Stimulated activated CD4-positive, alpha-beta T cell treated with anti-CD3 and anti-CD28 coated beads, Interleukin-2, amount 100 ng/mL, for 48 hours (primary cell): ENCODE measurements around the gene SPTSSA.
"Not testable (repeated sequence)": the region's sequence is repeated elsewhere in the genome, so short reads cannot be mapped to it uniquely, and the experiment has no call there.

Experiments
- DNase-seq, 2 donors: peaks; one replicate each; pipeline ENCODE4 v3.0.0-alpha.2; 2020

Gene SPTSSA

GRCh38 chr14:34462132-34462893 is at the start of gene SPTSSA:
SPTSSA (minus strand) TSS chr14:34462240; CDS start chr14:34462207, 33 bp downstream.
- peak; percentile 85 to 94 for DNase-seq

- no peak for DNase-seq
Observed at GRCh38 chr14:34507884-34508283, 45.8 kb upstream of the SPTSSA start.

- DNase-seq = no peak
Observed at GRCh38 chr14:34507459-34507858, 45.4 kb upstream of the SPTSSA start.

GRCh38 chr14:34505124-34505491 is 43.1 kb upstream of the SPTSSA start:
- not testable (repeated sequence) for DNase-seq

- DNase-seq = not testable (repeated sequence)
Observed at GRCh38 chr14:34504027-34504426, 42.0 kb upstream of the SPTSSA start.

GRCh38 chr14:34502545-34503225 is 40.6 kb upstream of the SPTSSA start:
- DNase-seq = no peak

- DNase-seq = no peak
Observed at GRCh38 chr14:34502001-34502400, 40.0 kb upstream of the SPTSSA start.

GRCh38 chr14:34501004-34501580 is 39.1 kb upstream of the SPTSSA start:
- no peak for DNase-seq

- no peak for DNase-seq
Observed at GRCh38 chr14:34498684-34499412, 36.8 kb upstream of the SPTSSA start.

GRCh38 chr14:34496679-34497513 is 34.9 kb upstream of the SPTSSA start:
- DNase-seq = no peak

GRCh38 chr14:34496007-34496678 is 34.1 kb upstream of the SPTSSA start:
- no peak for DNase-seq

- DNase-seq = no peak
Observed at GRCh38 chr14:34489324-34489723, 27.3 kb upstream of the SPTSSA start.

GRCh38 chr14:34488528-34488927 is 26.5 kb upstream of the SPTSSA start:
- no peak for DNase-seq

GRCh38 chr14:34484726-34485125 is 22.7 kb upstream of the SPTSSA start:
- DNase-seq = no peak

- no peak for DNase-seq
Observed at GRCh38 chr14:34482463-34482862, 20.4 kb upstream of the SPTSSA start.

GRCh38 chr14:34479694-34480093 is 17.7 kb upstream of the SPTSSA start:
- no peak for DNase-seq

- DNase-seq = no peak
Observed at GRCh38 chr14:34478261-34478660, 16.2 kb upstream of the SPTSSA start.

- not testable (repeated sequence) for DNase-seq
Observed at GRCh38 chr14:34476036-34476435, 14.0 kb upstream of the SPTSSA start.

- DNase-seq = no peak
Observed at GRCh38 chr14:34475163-34475562, 13.1 kb upstream of the SPTSSA start.

- no peak for DNase-seq
Observed at GRCh38 chr14:34474187-34474679, 12.2 kb upstream of the SPTSSA start.

GRCh38 chr14:34472706-34473279 is 10.8 kb upstream of the SPTSSA start:
- DNase-seq = no peak
